Suppressor macrophage treated with lipopolysaccharide for 4 hours (primary cell): ENCODE results near the gene CCM2.

Source experiments
- DNase-seq: peaks from one replicate; pipeline ENCODE4 v3.0.0-alpha.2; 2020

CCM2 gene

DNA sequence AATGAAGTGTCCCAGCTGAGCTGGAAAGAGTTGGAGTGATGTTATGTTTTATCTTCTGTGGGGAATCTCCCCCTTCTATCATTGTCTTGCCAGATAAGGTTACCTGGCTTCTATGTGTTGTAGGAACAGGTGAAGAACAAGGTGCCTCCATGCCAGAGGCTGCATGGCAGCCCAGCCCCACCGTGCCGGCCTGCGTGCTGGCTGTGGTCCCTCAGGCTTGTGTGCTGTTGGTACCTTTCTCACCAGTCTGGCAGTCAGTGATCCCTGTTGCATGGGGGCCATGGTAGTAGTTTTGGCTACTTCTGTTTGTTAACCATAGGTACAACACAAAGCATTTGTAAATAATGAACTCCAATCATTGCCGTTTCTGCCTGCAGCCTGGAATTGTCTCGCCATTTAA is 37.9 kb downstream of the CCM2 start:
- no peak for DNase-seq

- DNase-seq: no peak
These were observed 39.1 kb downstream of the CCM2 start for GRCh38 chr7:45039106-45039505.

GRCh38 chr7:45044338-45044737 is 44.3 kb downstream of the CCM2 start:
- peak; percentile 31 for DNase-seq

GRCh38 chr7:45048748-45049147 is 48.7 kb downstream of the CCM2 start:
- DNase-seq: no peak

DNA sequence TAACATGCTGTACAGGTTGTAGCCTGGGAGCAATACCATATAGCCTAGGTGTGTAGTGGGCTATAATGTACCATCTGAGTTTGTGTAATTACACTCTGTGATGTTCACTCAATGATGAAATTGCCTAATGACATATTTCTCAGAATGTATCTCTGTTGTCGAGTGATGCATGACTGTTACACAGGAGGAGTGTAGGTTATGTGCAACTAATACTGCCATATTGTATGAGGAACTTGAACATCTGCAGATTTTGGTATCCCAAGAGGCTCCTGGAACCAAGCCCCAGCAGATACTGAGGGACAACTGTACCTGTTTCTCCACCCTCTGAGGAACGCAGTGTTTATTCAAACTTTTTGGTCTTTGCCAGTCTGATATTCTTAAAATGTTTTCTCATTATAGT is 50.2 kb downstream of the CCM2 start:
- DNase-seq: no peak

GRCh38 chr7:45052011-45052410 is 52.0 kb downstream of the CCM2 start:
- DNase-seq: no peak

- DNase-seq: no peak
These were observed 53.4 kb downstream of the CCM2 start for GRCh38 chr7:45053401-45053800.

DNA sequence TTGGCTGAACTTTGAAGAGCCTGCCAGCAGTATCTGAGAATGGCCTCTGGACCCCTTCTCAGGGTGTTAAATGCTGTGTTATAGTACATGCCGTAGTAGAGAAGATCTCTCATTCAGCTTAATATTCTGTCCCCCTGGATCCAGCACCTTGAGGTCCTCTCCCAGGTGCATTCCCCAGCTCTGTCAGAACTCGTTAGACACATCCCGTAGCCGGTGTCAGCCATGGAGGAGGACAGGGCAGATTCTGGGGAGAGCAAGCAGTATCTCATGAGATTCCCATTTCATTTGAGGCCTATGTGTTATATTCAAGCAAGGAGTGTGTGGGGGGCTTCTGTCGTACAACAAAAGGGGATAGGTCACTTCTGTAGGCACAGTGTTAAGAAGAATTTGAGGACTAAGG is 53.9 kb downstream of the CCM2 start:
- DNase-seq: no peak

DNA sequence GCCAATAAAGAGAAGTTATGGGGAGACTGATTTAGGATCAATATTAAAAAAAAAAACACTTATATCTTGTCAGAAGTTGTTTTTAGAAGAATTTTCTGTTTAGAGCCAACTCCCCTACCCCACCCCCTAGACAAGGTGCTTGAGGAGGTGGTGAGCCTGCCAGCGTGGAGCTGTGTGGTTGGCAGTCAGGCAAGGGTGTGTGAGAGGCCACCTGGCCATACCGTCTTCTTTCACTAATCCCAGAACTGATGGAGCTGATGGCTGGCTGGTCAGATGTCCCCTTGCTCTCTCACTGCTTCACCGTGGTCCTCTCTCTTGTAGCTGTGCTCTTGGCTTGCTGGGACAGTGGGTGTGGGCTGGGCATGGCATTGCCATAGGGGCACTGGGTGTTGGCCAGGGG is 54.4 kb downstream of the CCM2 start:
- no peak for DNase-seq

GRCh38 chr7:45055016-45055415 is 55.0 kb downstream of the CCM2 start:
- DNase-seq: no peak

DNA sequence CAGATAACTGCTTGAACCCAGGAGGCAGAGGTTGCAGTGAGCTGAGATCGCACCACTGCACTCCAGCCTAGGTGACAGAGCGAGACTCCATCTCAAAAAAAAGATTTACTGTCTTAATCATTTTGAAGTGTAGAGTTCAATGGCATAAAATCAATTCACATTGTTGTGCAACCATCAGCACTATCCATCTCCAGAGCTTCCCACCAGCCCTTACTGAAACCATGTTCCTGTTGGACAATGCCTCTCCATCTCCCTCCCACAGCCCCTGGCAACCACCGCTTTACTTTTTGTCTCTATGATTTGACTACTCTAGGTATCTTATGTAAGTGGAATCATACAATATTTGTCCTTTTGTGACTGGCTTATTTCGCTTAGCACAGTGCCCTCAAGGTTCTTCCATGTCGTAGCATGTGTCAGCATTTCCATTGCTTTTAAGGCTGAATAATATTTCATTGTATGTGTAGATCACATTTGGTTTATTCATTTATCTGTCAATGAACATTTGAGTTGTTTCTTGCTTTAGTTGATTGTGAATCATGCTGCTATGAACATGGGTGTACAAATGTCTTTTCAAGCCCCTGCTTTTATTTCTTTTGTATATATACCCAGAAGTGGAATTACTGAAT is 55.7 kb downstream of the CCM2 start:
- DNase-seq: no peak

DNA sequence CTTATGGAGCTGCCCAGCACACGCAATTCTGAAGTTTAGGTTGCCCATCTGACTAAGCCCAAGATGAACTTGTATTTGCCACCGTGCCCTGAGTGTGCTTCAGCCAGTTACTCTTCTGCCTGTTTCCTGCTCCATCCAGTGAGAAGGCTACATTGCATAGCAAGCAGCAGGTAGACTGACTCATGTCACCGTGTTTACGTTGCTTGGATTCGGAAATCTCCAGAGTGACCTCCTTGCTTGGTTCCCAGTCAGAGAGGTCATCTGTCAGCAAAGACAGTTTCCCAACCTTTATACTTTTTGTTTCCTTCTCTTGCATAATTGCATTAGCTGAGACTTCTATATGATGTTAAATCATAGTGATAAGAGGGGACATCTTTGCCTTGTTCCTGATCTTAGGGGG is 57.9 kb downstream of the CCM2 start:
- DNase-seq: peak; percentile 34

DNA sequence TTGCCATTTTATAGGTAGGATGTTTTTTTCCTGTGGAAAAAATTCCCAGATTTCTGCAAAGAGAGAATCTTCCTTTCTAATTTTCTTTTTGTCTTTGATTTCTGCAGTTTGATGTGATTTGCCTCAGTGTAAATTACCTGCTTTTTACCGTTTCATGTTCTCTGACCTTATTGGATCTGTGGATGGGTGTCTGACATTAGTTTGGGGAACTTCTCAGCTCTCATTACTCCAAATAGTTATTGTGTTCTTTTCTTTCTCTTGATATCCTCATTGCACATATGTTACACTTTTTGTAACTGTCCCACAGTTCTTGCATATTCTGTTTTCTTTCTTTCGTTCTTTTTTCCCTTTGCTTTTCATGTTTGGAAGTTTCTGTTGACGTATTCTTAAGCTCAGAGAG is 60.3 kb downstream of the CCM2 start:
- no peak for DNase-seq

- peak; percentile 13 for DNase-seq
These were observed 61.4 kb downstream of the CCM2 start for GRCh38 chr7:45061352-45061751.

DNA sequence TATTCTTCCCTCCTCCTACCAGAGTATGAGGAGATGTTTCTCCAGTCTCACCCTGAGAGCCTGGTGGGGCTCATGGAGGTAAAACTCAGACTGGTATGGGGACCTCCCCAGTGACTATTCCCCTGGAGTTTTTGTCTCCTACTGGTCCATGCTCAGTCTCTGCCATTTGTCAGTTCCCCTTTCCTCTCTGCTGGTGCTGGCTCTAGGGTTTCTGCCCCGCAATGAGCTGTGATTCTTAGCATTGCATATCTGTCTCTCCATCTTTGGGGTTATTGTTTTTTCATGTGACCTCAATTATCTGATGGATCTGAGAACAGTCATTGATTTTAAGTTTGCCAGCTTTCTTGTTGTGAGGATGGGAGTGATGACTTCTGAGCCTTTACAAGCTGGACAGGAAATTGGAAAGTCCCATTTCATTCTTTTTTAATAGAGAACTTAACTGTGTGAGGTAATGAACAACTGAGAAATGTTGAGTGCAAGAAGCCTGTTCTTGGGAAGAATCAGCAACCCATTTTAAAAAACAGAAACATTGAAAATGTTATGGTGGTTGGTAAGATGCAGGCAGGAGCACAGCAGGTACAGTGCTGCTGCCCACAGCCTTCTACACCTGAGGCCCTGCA is 61.9 kb downstream of the CCM2 start:
- DNase-seq: peak; percentile 52

- no peak for DNase-seq
These were observed 64.2 kb downstream of the CCM2 start for GRCh38 chr7:45064047-45064725.

DNA sequence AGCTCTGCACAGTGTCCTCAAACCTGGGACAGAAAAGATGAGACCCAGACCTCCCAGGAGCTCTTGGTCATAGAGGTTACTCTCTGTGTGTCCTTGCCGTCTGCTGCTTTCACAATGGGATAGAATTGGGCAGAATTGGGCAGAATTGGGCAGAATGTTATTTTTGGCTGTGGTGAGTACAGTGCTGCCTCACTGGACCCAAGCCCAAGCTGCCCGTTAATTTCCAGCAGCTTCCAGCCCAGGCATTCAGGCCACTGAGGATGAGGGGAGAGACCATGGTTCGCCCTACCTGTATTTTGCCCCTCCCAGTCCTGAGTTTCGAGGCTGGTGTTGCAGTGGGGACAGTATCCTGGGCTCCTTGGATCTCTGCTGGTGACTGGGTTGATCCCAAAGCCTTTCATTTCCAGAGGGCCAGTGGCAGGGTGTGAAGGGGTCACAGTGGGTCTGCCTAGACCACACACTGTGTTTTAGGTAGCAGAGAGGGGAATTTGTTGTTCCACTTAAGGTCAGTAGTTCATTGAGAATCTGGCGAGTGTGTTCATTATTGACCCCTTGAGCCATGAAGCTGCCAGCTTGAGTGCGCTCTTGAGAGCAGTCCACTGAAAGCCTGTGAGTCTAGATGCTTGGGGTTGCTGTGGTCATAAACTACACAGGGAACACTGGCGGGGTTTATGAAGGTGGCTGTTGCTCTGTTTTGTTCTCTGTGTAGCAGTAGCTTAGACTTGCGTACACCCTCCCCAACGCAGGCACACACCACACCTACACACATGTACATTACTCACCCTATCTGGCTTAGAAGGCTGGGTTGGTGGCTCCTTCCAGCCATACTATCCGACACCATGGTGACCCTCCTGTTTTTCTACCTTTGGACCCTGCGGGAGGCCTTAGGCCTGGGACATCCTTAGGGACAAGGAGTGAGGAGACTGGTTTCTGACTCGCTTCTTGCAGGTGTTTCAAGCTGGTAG is 65.3 kb downstream of the CCM2 start:
- no peak for DNase-seq

DNA sequence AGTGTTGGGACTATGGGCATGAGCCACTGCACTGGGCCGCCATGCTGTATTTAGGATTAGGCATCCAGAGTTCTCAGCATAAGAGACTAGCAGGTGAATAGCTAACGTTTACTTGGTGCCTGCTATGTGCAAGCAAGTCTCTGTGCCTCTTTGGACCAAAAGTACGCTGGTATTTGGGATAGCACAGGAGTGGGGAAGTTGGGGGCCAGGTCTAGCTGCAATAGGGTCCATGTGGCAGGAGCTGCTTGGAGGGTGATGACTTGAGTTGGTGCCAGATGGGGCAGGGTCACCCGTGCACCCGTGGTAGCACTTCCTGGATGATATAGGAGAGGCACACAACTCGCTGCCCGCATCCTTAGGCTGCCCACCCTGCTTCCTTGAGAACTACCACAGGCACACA is 66.4 kb downstream of the CCM2 start:
- no peak for DNase-seq

DNA sequence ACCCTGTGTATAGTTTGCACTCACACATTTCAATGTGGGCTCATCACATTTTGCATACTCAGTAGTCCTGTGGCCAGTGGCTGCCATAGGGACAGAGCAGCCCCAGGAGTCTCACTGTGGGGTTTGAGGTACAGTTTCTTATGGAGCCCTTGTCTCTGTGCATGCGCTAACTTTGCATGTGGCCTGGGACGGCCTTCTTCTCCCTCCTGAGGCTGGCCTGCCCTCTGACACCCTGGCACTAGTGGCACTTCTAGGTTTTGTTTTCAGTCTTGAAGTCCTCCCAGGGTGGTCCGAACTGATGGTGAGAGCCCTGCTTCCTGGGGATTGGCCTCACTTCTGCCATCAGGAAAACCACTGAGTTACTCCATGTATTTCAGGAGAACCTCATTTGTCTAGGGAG is 67.6 kb downstream of the CCM2 start:
- DNase-seq: no peak

GRCh38 chr7:45068236-45069023 is 68.4 kb downstream of the CCM2 start:
- no peak for DNase-seq

DNA sequence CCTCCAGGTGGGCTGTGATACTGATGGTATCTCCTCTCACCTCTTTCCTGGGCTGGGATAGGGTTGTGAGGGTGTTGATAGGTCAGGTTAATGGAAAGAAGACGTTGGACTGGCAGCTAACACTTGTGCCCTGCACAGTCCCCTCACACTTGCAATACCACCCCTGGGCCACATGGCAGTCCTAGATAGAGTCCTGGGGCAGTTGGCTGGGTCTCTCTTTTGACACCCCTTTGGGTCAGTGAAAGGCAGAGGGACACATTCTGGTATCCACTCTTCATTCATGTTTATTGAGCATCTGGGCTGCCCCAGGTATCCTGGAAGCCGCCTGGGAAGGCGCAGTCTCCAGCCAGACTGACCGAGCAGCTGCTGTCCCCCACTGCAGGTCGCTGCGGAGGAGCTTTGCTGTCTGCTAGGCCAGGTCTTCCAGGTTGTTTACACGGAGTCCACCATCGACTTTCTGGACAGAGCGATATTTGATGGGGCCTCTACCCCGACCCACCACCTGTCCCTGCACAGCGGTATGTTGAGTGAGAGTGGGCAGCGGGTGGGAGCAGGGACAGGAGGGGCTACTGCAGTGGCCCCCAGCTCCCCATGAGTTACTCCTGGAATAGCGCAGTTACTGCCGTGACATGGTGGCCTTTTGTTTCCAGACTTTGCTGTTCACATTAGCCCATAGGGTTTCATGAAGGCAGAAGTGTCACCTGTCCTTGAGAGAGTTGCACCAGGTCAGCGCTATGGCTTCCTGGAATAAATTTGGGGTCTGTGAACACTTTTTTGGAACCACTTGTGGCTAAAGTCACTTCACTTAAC is 69.6 kb downstream of the CCM2 start:
- no peak for DNase-seq

DNA sequence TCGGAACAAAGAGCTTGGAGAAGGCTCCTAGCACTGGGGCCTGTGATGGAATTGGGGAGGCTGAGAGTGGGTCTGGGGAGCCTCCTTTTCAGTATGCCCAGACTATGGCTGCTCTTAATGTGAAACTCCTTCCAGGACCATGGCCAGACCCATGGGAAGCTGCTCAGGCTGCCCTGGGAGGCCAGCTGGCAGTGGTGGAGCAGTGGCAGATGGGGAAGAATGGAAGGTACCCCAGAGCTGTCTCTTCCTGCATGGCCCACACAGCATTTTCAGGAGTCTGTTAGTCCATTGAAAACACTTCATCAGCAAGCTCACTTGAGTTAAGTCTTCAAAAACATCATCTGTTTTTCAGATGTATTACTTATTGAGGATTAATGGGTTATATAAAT is 70.2 kb downstream of the CCM2 start:
- DNase-seq: no peak
